Astrocyte (in vitro differentiated cells and primary cell): Measurements from ENCODE around the gene TBC1D16. TPM values are rescaled to one million over a fixed set of nuclear protein-coding genes. Genes with fewer than 3 reads are reported as not detected.

Experiments used
- DNase-seq: peaks from one replicate; pipeline ENCODE4 v3.0.0-alpha.2; 2010; ENCODE audit warnings: low read depth
- FAIRE-seq: peaks from 2 replicates; lab custom pipeline; 2011; peaks lifted over from hg19 to GRCh38; lab: Jason Lieb, UNC
- H2AFZ ChIP-seq: 2 replicates; pipeline ENCODE4 v1.6.0; 2012; ENCODE audit warnings: low read depth, low read length, inconsistent platforms
- H3K27ac ChIP-seq: 2 replicates; pipeline ENCODE4 v1.5.1; 2011; ENCODE audit warnings: low read depth, low read length, inconsistent platforms
- H3K27me3 ChIP-seq: 2 replicates; pipeline ENCODE4 v1.6.0; 2011; ENCODE audit warnings: low read length, inconsistent platforms; ENCODE audit not compliant: insufficient read depth
- H3K36me3 ChIP-seq: 2 replicates; pipeline ENCODE4 v1.5.1; 2011; ENCODE audit warnings: low read length, inconsistent platforms; ENCODE audit not compliant: insufficient read depth
- H3K4me1 ChIP-seq: 2 replicates; pipeline ENCODE4 v1.5.1; 2011; ENCODE audit warnings: low read length, inconsistent platforms; ENCODE audit not compliant: insufficient read depth
- H3K4me2 ChIP-seq: 2 replicates; pipeline ENCODE4 v1.6.0; 2012; ENCODE audit warnings: low read length, inconsistent platforms
- H3K4me3 ChIP-seq: 2 replicates; pipeline ENCODE4 v1.5.1; 2011; ENCODE audit warnings: low read depth, mild to moderate bottlenecking, low read length, inconsistent platforms; ENCODE audit not compliant: insufficient read depth
- H3K79me2 ChIP-seq: 2 replicates; pipeline ENCODE4 v1.6.0; 2012; ENCODE audit warnings: mild to moderate bottlenecking, low read length, inconsistent platforms; ENCODE audit not compliant: insufficient read depth
- H3K9ac ChIP-seq: 2 replicates; pipeline ENCODE4 v1.6.0; 2012; ENCODE audit warnings: mild to moderate bottlenecking, low read length, inconsistent platforms
- H3K9me3 ChIP-seq: 2 replicates; pipeline ENCODE4 v1.5.1; 2012; ENCODE audit warnings: low read depth, mild to moderate bottlenecking, low read length, inconsistent platforms; ENCODE audit not compliant: insufficient read depth
- H4K20me1 ChIP-seq: 2 replicates; pipeline ENCODE4 v1.6.0; 2012; ENCODE audit warnings: low read length, inconsistent platforms; ENCODE audit not compliant: insufficient read depth
- H3K27ac Mint-ChIP-seq: one replicate; pipeline ENCODE4 v1.8.0; 2021; ENCODE audit warnings: mild to moderate bottlenecking, mixed read lengths; ENCODE audit not compliant: unreplicated experiment
- H3K27me3 Mint-ChIP-seq: one replicate; pipeline ENCODE4 v1.8.0; 2021; ENCODE audit warnings: low read depth, mixed read lengths; ENCODE audit not compliant: unreplicated experiment
- H3K36me3 Mint-ChIP-seq: one replicate; pipeline ENCODE4 v1.8.0; 2021; ENCODE audit warnings: low read depth, mixed read lengths; ENCODE audit not compliant: unreplicated experiment
- H3K4me1 Mint-ChIP-seq: one replicate; pipeline ENCODE4 v1.8.0; 2021; ENCODE audit warnings: low read depth, mixed read lengths; ENCODE audit not compliant: unreplicated experiment
- H3K4me3 Mint-ChIP-seq: one replicate; pipeline ENCODE4 v1.8.0; 2021; ENCODE audit warnings: mild to moderate bottlenecking, moderate library complexity, mixed read lengths; ENCODE audit not compliant: unreplicated experiment
- H3K9me3 Mint-ChIP-seq: one replicate; pipeline ENCODE4 v1.8.0; 2021; ENCODE audit warnings: mild to moderate bottlenecking, mixed read lengths; ENCODE audit not compliant: unreplicated experiment
- CTCF ChIP-seq: IDR thresholded peaks from 2 replicates; pipeline ENCODE4 v1.5.1; 2011; ENCODE audit warnings: low read depth, mild to moderate bottlenecking, inconsistent platforms, low read length, moderate library complexity; ENCODE audit not compliant: insufficient read depth
- EZH2 ChIP-seq: IDR thresholded peaks from 2 replicates; pipeline ENCODE4 v1.6.1; 2012; ENCODE audit warnings: mild to moderate bottlenecking, low read length, inconsistent platforms; ENCODE audit not compliant: insufficient read depth
- total RNA-seq: library from RNA; stranded (reverse); gene quantifications from 2 replicates; pipeline ENCODE4 v1.2.1, GENCODE V29; 2021

The TBC1D16 gene
- total RNA-seq, 1 donor from 2014 or later = 37.6 TPM

GRCh38 chr17:80018917-80019651, 16.6 kb downstream of the TBC1D16 start:
- no peak for TF ChIP-seq CTCF
- TF ChIP-seq EZH2 = no peak
- Histone ChIP-seq H3K79me2 (peaks cover 34% of the 10 kb centered on the region), H4K20me1 (peaks cover 54% of the 10 kb centered on the region), H3K27ac (no peak overlapping the region), H3K9me3 (no peaks in the 10 kb centered on the region), H2AFZ (no peak overlapping the region), H3K27me3 (no peaks in the 10 kb centered on the region), H3K4me3 (no peak overlapping the region), H3K36me3 (no peaks in the 10 kb centered on the region), H3K4me2 (no peak overlapping the region), H3K9ac (no peak overlapping the region), H3K4me1 (no peaks in the 10 kb centered on the region)
- Mint-ChIP-seq H3K9me3 (no peaks in the 10 kb centered on the region), H3K27ac (no peak overlapping the region), H3K4me1 (no peaks in the 10 kb centered on the region), H3K36me3 (peaks cover 12% of the 10 kb centered on the region), H3K4me3 (no peak overlapping the region), H3K27me3 (no peaks in the 10 kb centered on the region)
- DNase-seq (no peak), FAIRE-seq (no peak)

GRCh38 chr17:80017226-80018010, 18.3 kb downstream of the TBC1D16 start:
- Mint-ChIP-seq H3K27ac (no peak overlapping the region), H3K4me3 (no peak overlapping the region), H3K4me1 (no peaks in the 10 kb centered on the region), H3K27me3 (no peaks in the 10 kb centered on the region), H3K9me3 (no peaks in the 10 kb centered on the region), H3K36me3 (peaks cover 10% of the 10 kb centered on the region)
- Histone ChIP-seq H3K4me1 (no peaks in the 10 kb centered on the region), H3K9me3 (no peaks in the 10 kb centered on the region), H3K4me3 (no peak overlapping the region), H3K27me3 (no peaks in the 10 kb centered on the region), H3K36me3 (no peaks in the 10 kb centered on the region), H3K4me2 (no peak overlapping the region), H4K20me1 (peaks cover 56% of the 10 kb centered on the region), H3K9ac (no peak overlapping the region), H2AFZ (no peak overlapping the region), H3K27ac (no peak overlapping the region), H3K79me2 (peaks cover 25% of the 10 kb centered on the region)
- no peak for DNase-seq
- TF ChIP-seq CTCF (no peak), EZH2 (no peak)
- no peak for FAIRE-seq
